T follicular helper cell (primary cell): ENCODE data around the gene AMOTL1.
"Not testable (repeated sequence)": the region's sequence is repeated elsewhere in the genome, so short reads cannot be mapped to it uniquely, and the experiment has no call there.

Experiments
- DNase-seq: peaks from one replicate; pipeline ENCODE4 v3.0.0-alpha.2; 2020; ENCODE audit warnings: low read depth

Gene AMOTL1

DNA sequence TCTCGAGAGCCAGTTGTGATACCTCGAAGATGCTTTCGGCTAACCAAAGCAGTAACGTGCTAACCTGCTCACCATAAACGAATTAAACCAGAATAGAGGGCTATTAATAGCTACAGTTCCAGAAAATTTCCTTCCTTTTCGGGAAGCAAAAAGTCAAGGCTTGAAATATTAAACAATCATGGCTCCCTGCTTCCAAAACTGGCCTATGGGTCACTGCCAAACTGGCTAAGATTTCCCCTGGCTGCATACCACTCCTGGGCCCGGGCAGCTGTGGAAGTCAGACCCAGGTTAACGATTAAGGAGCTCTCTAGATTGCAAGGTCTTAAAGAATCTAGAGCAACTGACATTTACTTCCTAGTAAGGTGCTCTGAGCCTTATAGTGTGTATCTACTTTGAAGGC lies 1.7 kb downstream of the AMOTL1 start:
- DNase-seq: no peak

GRCh38 chr11:94770563-94771120 lies 2.5 kb downstream of the AMOTL1 start:
- no peak for DNase-seq

GRCh38 chr11:94771390-94771789 lies 3.2 kb downstream of the AMOTL1 start:
- no peak for DNase-seq

GRCh38 chr11:94771951-94772350 lies 3.8 kb downstream of the AMOTL1 start:
- DNase-seq: no peak

DNA sequence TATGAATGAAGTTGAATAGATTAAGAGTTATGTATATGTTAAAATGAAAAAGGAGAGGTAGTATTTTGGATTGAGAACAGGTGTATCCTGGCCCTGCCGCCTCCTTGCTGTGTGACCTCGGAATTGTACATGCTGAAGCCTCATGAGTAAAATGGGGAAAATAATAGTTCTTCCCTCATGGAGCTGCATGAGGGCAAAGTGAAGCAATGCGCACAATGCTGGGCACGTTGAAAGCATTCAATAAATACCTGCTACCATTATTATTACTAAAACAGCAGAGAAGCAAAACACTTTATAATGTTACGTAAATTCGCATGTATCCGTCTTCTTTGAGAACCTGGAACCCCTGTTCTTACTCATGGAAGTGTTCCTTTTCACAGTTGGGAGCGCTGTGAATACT lies 5.7 kb downstream of the AMOTL1 start:
- DNase-seq: no peak

DNA sequence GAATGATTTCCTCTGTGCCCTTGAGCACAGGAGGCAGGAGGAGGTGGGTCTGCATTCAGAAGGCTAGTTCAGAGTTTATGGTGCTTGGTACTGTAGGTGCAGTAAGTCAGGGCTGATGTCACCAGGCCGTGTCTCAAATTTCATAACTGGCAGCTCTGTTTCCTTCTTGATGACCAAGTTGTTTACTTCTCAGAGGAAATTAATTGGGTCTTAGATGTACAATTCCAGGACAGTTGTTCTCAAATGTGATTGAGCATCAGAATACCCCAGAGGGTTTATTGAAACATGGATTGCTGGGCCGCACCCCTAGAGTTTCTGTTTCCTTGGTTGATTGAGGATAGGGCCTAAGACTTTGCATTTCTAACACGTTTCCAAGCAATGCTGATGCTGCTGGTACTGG lies 6.2 kb downstream of the AMOTL1 start:
- no peak for DNase-seq

DNA sequence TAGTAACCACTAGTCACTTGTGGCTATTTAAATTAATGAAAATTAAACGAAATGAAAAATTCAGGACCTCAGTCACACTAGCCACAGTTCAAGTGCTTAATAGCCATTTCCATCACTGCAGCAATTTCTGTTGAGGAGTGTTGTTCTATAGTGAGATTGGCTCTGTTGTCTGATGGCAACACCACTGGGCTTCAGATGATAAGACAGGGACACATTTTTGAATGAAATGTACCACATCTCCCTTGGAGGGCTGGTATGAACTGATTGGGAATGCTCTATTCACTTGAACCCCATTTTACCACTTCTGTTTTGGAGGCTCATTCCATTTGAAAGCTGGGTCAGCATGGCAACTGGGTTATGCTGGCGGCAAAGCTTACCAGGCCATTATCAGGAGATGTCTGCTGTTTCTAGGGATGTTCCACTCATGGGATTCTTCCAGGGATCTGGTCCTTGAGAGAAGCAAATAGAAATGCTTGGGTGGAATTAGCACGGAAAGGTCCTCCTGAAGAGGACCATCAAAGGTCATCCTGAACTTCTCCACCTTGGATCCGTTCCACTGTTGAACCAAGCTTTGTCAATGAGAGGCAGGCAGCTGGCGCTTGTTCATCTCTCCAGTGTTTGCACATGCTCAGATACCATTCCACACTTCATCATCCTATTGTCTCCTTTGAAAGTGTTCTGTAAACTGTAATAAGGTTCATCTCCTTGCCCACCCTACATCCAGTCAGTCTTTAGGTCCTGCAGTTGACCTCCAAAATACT lies 7.6 kb downstream of the AMOTL1 start:
- no peak for DNase-seq

DNA sequence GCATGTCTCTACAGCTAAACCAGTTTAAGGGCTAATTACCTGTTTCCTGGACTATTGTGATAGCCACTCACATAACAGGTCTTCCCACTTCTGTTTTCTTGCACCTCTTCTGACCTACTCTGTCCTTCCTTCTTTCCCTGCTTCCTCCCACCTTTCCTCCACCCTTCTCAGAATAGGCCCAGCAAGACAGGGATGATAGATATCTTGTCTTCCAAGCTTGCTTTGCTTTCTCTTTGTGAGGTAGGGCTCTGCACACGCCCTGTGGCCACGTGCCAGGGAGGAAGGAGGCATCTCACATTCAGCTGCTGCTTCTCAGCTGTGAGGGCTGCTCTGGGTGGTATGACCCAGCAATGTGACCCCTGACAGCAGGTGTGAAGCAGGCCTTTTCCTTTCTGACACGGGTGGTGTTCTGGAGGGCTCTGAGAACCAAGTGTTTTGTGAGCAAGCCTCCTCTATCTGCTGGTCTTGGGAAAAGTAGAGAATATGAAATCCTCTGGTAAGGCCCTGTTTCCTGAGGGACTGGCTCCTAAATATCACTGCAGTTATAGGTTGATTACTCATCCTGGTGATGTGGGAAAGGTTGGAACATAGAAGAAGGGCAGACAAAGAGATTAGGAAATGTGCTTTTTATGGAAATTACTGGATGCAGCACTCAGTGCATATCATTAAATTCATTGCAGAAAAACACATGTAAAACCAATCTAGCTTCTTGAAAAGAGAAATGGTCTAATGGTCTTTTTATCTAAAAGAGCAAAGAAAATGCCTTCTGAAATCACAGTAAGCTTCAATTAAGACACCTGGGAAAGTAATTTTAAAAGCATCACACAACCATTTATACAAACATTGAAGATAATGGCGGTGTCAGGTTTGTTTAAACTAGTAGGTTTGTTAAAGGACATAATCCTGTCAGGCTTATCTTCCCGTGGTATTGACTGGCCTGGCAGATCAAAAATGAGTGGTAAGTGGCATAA lies 8.5 kb downstream of the AMOTL1 start:
- no peak for DNase-seq

- no peak for DNase-seq
Measured at GRCh38 chr11:94780432-94780831, 12.3 kb downstream of the AMOTL1 start.

- no peak for DNase-seq
Measured at GRCh38 chr11:94781837-94782236, 13.7 kb downstream of the AMOTL1 start.

DNA sequence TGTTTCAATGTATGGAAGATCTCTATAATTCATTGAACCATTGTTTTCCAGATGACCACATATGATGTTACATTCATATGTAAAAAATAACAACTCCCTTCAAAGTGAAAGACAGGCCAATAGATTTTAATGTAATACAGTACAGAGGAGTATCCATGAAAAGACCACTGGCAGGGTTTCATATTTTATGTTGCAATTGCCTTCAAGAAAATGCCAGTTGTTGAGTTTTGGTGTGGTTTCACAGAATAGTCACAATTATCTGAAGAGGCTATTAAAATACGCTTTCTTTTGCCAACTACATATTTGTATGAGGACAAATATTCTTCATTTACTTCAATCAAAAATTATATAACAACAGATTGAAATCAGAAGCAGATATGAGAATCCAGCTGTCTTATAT lies 14.3 kb downstream of the AMOTL1 start:
- no peak for DNase-seq

DNA sequence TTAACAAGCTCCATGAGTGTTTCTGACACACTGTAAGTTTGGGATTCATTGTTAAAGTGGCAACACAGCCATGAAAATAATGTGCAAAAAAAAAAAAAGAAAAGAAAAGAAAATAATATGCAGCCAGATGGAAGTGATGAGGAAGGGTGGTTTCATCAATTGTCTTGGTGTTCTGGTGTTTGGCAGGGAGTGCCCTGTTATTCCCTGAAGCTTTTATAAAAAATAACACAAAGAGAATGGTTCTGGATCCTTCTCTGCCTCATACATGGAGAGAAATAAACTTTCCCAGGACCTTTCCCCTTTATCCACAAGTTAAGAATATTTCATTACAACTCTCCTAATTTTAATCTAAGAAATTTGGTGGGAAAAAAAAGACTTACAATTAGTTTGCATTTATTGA lies 16.7 kb downstream of the AMOTL1 start:
- DNase-seq: no peak

GRCh38 chr11:94785509-94785908 lies 17.4 kb downstream of the AMOTL1 start:
- DNase-seq: no peak

- no peak for DNase-seq
Measured at GRCh38 chr11:94786264-94787126, 18.3 kb downstream of the AMOTL1 start.

GRCh38 chr11:94787801-94788200 lies 19.6 kb downstream of the AMOTL1 start:
- DNase-seq: no peak

DNA sequence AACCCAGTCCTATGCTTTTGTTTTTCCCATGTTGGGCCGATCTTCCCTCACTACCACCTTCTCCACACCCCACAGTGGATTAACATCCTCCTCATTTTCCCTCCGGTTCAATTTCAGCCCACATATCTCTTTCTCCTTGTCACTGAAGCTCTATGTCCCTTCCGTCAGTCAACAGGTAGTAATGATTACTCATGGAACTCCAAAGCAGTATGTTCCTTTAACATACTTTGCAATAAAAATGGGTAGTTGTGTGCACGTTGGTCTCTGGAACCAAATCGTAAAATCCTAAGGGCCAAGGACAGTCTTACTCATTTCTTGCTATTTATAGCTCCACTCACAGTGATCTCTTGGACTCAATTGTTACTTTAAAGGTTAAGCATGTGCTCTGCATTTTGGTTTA lies 20.2 kb downstream of the AMOTL1 start:
- DNase-seq: no peak

GRCh38 chr11:94790197-94790596 lies 22.0 kb downstream of the AMOTL1 start:
- DNase-seq: no peak

DNA sequence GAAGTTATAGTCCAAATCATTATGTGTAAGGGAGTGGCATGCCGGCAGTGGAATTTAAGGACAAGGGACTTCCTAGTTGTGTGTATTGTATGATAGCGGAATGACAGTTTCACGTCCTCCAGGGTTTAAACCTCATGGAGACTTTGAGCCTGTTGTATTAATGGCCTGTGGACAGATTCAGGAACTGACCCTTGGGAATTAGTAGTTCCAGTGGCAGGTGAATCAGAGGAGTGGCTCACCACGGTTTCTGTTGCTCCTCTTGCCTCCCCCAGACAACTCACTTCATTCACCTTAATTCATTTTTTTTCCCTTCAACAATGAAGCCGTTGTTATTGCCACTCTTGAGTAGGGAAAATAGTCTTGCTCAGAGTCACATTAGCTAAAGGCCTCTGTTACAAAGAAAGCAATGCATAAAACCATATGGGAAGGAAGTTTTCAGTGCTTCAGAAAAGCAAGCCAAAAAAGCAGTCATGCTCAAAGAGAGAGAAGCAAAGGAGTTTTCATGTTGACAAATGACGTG lies 22.6 kb downstream of the AMOTL1 start:
- no peak for DNase-seq

GRCh38 chr11:94791216-94791889 lies 23.2 kb downstream of the AMOTL1 start:
- no peak for DNase-seq

- DNase-seq: not testable (repeated sequence)
Measured at GRCh38 chr11:94791942-94792341, 23.8 kb downstream of the AMOTL1 start.

DNA sequence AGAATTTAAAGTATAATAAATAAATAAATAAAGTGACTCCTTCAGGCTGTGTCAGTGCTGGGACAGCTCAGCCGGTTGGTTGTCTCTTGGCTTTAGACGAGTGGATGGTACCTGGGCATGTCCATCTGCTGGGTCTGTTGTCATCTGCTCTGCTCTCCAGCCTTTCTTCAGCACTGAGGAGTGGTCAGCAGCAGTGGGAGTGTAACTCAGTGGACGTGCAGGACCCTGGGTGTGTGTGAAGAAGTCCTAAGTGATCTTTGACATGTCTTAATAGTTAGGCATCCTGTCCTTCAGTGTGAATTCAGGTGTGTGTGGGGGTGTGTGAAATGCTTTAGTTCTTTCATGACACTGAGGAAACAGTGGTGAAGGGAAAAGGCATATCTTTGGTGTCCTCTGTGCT lies 24.3 kb downstream of the AMOTL1 start:
- no peak for DNase-seq
